CD4-positive, alpha-beta T cell (primary cell): ENCODE results near the gene PHACTR3. TPM values are rescaled to one million over a fixed set of nuclear protein-coding genes. Genes with fewer than 3 reads are reported as not detected.

Source experiments
- ATAC-seq: fragments of 200-7000 bp; cut with Tn5 transposase; one replicate; pipeline ENCODE4 v1.10.0; 2022; ENCODE audit warnings: mild to moderate bottlenecking; ENCODE audit not compliant: poor library complexity
- CTCF ChIA-PET: fragments of 350-600 bp; sonication (Branson Sonifier 250); formaldehyde crosslinking; loops from one replicate; lab custom pipeline; 2021; ENCODE audit warnings: antibody characterized with exemption, inconsistent platforms; lab: Charles Lee
- POLR2A ChIA-PET: fragments of 350-600 bp; sonication (Branson Sonifier 250); formaldehyde crosslinking; loops from one replicate; lab custom pipeline; 2021; ENCODE audit warnings: antibody characterized with exemption, inconsistent platforms; lab: Charles Lee
- DNase-seq, 14 experiments: peaks; one replicate each; pipeline ENCODE4 v3.0.0-alpha.2; 2013 to 2020; ENCODE audit warnings: mixed read lengths in 2 of 14
- H3K27ac ChIP-seq, 2 donors: one replicate each; pipeline versions ENCODE4 v1.5.1 to v1.7.0; 2013; ENCODE audit warnings: low read length in 2 of 2, low read depth in 1 of 2, mild to moderate bottlenecking in 1 of 2
- H3K27me3 ChIP-seq, 2 experiments: 1 replicate in 1 of 2; 2 replicates in 1 of 2; pipeline versions ENCODE4 v1.6.1 to v1.7.0; 2013; ENCODE audit warnings: low read length in 2 of 2, control low read depth in 1 of 2, mild to moderate bottlenecking in 1 of 2, moderate library complexity in 1 of 2; ENCODE audit not compliant: insufficient read depth in 2 of 2, control insufficient read depth in 1 of 2
- H3K36me3 ChIP-seq: one replicate; pipeline ENCODE4 v1.6.1; 2013; ENCODE audit warnings: low read length, control low read depth; ENCODE audit not compliant: insufficient read depth
- H3K4me1 ChIP-seq: one replicate; pipeline ENCODE4 v1.6.1; 2013; ENCODE audit warnings: low read length, control low read depth; ENCODE audit not compliant: insufficient read depth
- H3K4me3 ChIP-seq: one replicate; pipeline ENCODE4 v1.5.1; 2013; ENCODE audit warnings: mild to moderate bottlenecking, low read length, moderate library complexity
- H3K9me3 ChIP-seq, 2 experiments: 1 replicate in 1 of 2; 2 replicates in 1 of 2; pipeline versions ENCODE4 v1.6.1 to v1.7.0; 2013; ENCODE audit warnings: low read length in 2 of 2, mild to moderate bottlenecking in 2 of 2, control low read depth in 1 of 2, moderate library complexity in 1 of 2; ENCODE audit not compliant: control insufficient read depth in 1 of 2, insufficient read depth in 1 of 2
- H3K27ac Mint-ChIP-seq: one replicate; pipeline ENCODE4 v1.8.0; 2020; ENCODE audit warnings: mixed read lengths
- H3K27me3 Mint-ChIP-seq: one replicate; pipeline ENCODE4 v1.8.0; 2021; ENCODE audit warnings: mixed read lengths
- H3K36me3 Mint-ChIP-seq: one replicate; pipeline ENCODE4 v1.8.0; 2021; ENCODE audit warnings: low read depth, mixed read lengths
- H3K4me1 Mint-ChIP-seq: one replicate; pipeline ENCODE4 v1.8.0; 2021; ENCODE audit warnings: low read depth, mixed read lengths
- H3K4me3 Mint-ChIP-seq: one replicate; pipeline ENCODE4 v1.8.0; 2020; ENCODE audit warnings: mild to moderate bottlenecking, mixed read lengths
- H3K9me3 Mint-ChIP-seq: one replicate; pipeline ENCODE4 v1.8.0; 2020; ENCODE audit warnings: mixed read lengths
- intact Hi-C, 2 experiments: fragments of 100-400 bp; cut with DNase I in 1 of 2; cut with micrococcal nuclease in 1 of 2; formaldehyde crosslinking; loops; one replicate each; pipeline versions ENCODE4 v1.15.1 to v1.9.0; 2023 to 2025; cut with DNase I, micrococcal nuclease
- total RNA-seq, 174 experiments: library from RNA in 2 of 174; stranded (reverse) in 2 of 174; gene quantifications; one replicate each; pipeline ENCODE4 v1.2.3 and lab custom pipeline; 2021 to 2026
- TF ChIP-seq, protein P1 (sequence below): fragments of 200-600 bp; IDR thresholded peaks from one replicate; pipeline ENCODE4 v1.8.0; 2022; ENCODE audit warnings: antibody characterized with exemption, mild to moderate bottlenecking

Gene PHACTR3
- total RNA-seq, 2 experiments from 2014 or later = not detected

DNA sequence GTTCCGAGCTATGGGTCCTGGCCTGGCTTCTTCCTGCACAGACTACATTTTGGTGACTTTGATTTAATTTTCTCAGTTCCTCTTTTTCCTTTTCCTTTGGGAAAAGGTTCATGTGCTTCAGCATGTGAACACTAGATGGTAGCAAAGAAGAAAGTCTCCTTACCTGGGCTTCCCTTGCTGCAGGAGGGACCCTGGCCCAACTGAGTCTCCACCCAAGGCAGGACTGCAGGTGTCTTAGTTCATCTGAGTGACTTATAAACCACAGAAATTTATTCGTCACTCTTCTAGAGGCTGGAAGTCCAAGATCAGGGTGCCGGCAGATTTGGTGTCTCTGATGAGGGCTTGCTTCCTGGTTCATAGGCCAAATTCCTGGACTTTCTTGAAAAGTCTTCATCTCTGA, 165.9 kb downstream of the PHACTR3 start:
- Mint-ChIP-seq H3K36me3 (no peaks in the 10 kb centered on the region), H3K9me3 (peaks cover 3% of the 10 kb centered on the region), H3K4me3 (no peak overlapping the region), H3K4me1 (no peaks in the 10 kb centered on the region), H3K27me3 (peaks cover 5% of the 10 kb centered on the region), H3K27ac (no peak overlapping the region)
- Histone ChIP-seq H3K27ac (no peak overlapping the region), H3K36me3 (no peaks in the 10 kb centered on the region), H3K4me3 (no peak overlapping the region), H3K4me1 (no peaks in the 10 kb centered on the region), H3K9me3 (peaks cover 0 to 19% of the 10 kb centered on the region in 2 experiments), H3K27me3 (no peaks in the 10 kb centered on the region)
- POLR2A ChIA-PET = no interaction called here
- TF ChIP-seq, protein P1, sequence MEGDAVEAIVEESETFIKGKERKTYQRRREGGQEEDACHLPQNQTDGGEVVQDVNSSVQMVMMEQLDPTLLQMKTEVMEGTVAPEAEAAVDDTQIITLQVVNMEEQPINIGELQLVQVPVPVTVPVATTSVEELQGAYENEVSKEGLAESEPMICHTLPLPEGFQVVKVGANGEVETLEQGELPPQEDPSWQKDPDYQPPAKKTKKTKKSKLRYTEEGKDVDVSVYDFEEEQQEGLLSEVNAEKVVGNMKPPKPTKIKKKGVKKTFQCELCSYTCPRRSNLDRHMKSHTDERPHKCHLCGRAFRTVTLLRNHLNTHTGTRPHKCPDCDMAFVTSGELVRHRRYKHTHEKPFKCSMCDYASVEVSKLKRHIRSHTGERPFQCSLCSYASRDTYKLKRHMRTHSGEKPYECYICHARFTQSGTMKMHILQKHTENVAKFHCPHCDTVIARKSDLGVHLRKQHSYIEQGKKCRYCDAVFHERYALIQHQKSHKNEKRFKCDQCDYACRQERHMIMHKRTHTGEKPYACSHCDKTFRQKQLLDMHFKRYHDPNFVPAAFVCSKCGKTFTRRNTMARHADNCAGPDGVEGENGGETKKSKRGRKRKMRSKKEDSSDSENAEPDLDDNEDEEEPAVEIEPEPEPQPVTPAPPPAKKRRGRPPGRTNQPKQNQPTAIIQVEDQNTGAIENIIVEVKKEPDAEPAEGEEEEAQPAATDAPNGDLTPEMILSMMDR = no peak
- CTCF ChIA-PET = no interaction called here
- no peak for DNase-seq
- intact Hi-C loops = no loop called here
- ATAC-seq = no peak

DNA sequence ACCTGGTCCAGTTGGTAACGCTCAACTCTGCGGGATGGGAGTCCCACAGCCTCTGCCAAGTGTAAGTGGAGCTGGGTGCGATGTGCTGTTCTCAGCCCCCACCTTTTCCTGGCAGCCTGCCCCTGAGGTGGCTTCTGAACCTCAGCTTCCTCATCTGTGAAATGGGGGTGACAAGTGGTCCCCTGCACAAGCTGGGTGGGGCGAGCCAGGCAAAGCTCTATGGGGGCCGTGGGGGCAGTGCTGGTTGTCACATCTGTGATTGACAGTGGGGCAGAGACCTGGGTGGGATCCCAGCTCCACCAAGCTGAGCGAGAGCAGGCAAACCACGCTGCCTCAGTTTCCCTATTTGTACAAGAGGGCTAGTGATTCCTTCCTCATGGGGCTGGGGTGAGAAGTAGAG, 166.5 kb downstream of the PHACTR3 start:
- TF ChIP-seq, protein P1 = no peak
- no peak overlapping the region for H3K4me3 ChIP-seq
- H3K27ac ChIP-seq = no peak overlapping the region
- ATAC-seq = no peak
- H3K36me3 Mint-ChIP-seq = no peaks in the 10 kb centered on the region
- no peak overlapping the region for H3K4me3 Mint-ChIP-seq
- H3K4me1 ChIP-seq = no peaks in the 10 kb centered on the region
- CTCF ChIA-PET = no interaction called here
- intact Hi-C loops = no loop called here
- H3K36me3 ChIP-seq = no peaks in the 10 kb centered on the region
- peaks cover 0 to 24% of the 10 kb centered on the region in 2 experiments for H3K9me3 ChIP-seq
- POLR2A ChIA-PET = no interaction called here
- DNase-seq = no peak
- no peak overlapping the region for H3K27ac Mint-ChIP-seq
- H3K27me3 ChIP-seq = no peaks in the 10 kb centered on the region
- peaks cover 3% of the 10 kb centered on the region for H3K9me3 Mint-ChIP-seq
- peaks cover 5% of the 10 kb centered on the region for H3K27me3 Mint-ChIP-seq
- H3K4me1 Mint-ChIP-seq = no peaks in the 10 kb centered on the region

GRCh38 chr20:59771506-59772372, 167.4 kb downstream of the PHACTR3 start:
- intact Hi-C loops = no loop called here
- H3K27me3 ChIP-seq = no peaks in the 10 kb centered on the region
- Mint-ChIP-seq H3K36me3 (no peaks in the 10 kb centered on the region), H3K4me3 (no peak overlapping the region), H3K9me3 (peaks cover 3% of the 10 kb centered on the region), H3K4me1 (no peaks in the 10 kb centered on the region), H3K27ac (no peak overlapping the region), H3K27me3 (peaks cover 5% of the 10 kb centered on the region)
- ATAC-seq (no peak), DNase-seq (peak in 1 of 14 experiments; percentile 5)
- peaks cover 0 to 24% of the 10 kb centered on the region in 2 experiments for H3K9me3 ChIP-seq
- H3K4me3 ChIP-seq = no peak overlapping the region
- H3K4me1 ChIP-seq = no peaks in the 10 kb centered on the region
- ChIA-PET POLR2A (no interaction called here), CTCF (no interaction called here)
- TF ChIP-seq, protein P1 = no peak
- H3K36me3 ChIP-seq = no peaks in the 10 kb centered on the region
- no peak overlapping the region for H3K27ac ChIP-seq
